ENCODE measurements around the gene MUC5B. TPM values are rescaled to one million over a fixed set of nuclear protein-coding genes. Genes with fewer than 3 reads are reported as not detected.

Gene MUC5B
- total and polyA plus RNA-seq, 2 of the 13 experiments (the other 11 are each of a cell fraction or from before 2014, with no cell fraction given) = 0.01 TPM; not detected in 1

GRCh38 chr11:1218256-1218787, 4.5 kb upstream of the MUC5B start:
- Histone ChIP-seq H3K9me3 (ENCODE audit: low read length) (no peaks in the 10 kb centered on the region), H3K27me3 (ENCODE audit: control insufficient read depth in 1 of 2, insufficient read depth in 2 of 2, low read length in 2 of 2) (peaks cover 17 to 66% of the 10 kb centered on the region in 2 experiments), H3K27ac (ENCODE audit: extremely low read length, insufficient read depth, low read length) (no peak overlapping the region), H3K4me1 (ENCODE audit: insufficient read depth, low read length) (peaks cover 36% of the 10 kb centered on the region), H3K9ac (ENCODE audit: insufficient read depth, low read depth, low read length) (no peak overlapping the region), H3K4me3 (replicated peaks in 1 of 3; ENCODE audit: insufficient read depth in 1 of 3, low read depth in 2 of 3, low read length in 3 of 3) (no peak overlapping the region), H3K36me3 (replicated peaks in 1 of 2; ENCODE audit: control insufficient read depth in 1 of 2, insufficient read depth in 2 of 2, low read length in 2 of 2) (no peaks in the 10 kb centered on the region), H2AFZ (ENCODE audit: low read length) (no peak overlapping the region), H3K4me2 (ENCODE audit: low read depth, low read length) (no peak overlapping the region), H4K20me1 (ENCODE audit: insufficient read depth, low read length) (peaks cover 13% of the 10 kb centered on the region; the same call in 1 of the 2 replicates), H3K79me2 (ENCODE audit: insufficient read depth, low read length) (no peaks in the 10 kb centered on the region)
- intact Hi-C loops (cut with micrococcal nuclease; ENCODE audit: unreplicated experiment) (no loop called here), in situ Hi-C loops (cut with HindIII; ENCODE audit: extremely low pct_ligation_motif_present, low pct_unique_long_range_greater_than_20kb) (no loop called here)
- ATAC-seq (no peak), DNase-seq (ENCODE audit: low spot score) (no peak), FAIRE-seq (no peak)
- POLR2A ChIA-PET = no interaction called here
- no TSS peak for BruUV-seq (replicated peaks)
- CTCF ChIA-PET (ENCODE audit: low intra/inter-chr PET ratio, low total read pairs) = no interaction called here
- 25% methylated on average over 11 of the region's 15 CpGs for WGBS (ENCODE audit: low lambda C conversion rate)
- TF ChIP-seq EZH2 (conservative IDR thresholded peaks at IDR 0.05; ENCODE audit: low read depth, low read length) (no peak), FIP1L1 (IDR thresholded peaks at IDR 0.05; ENCODE audit: borderline replicate concordance, insufficient read depth, low read depth, low read length) (no peak), ZNF264 (CRISPR knock-in tag; IDR thresholded peaks at IDR 0.05) (no peak), ZSCAN29 (CRISPR knock-in tag; conservative IDR thresholded peaks at IDR 0.05) (no peak), ZNF20 (CRISPR knock-in tag; IDR thresholded peaks at IDR 0.05) (no peak), MAFK (conservative IDR thresholded peaks at IDR 0.05 in 1 of 2, IDR thresholded peaks at IDR 0.05 in 1 of 2; ENCODE audit: low read length in 2 of 2) (no peak), ARHGAP35 (CRISPR knock-in tag; IDR thresholded peaks at IDR 0.05; ENCODE audit: borderline replicate concordance) (no peak), PHF20 (CRISPR knock-in tag; IDR thresholded peaks at IDR 0.05) (no peak), THAP9 (CRISPR knock-in tag; IDR thresholded peaks at IDR 0.05; ENCODE audit: borderline replicate concordance) (no peak), ATF7 (IDR thresholded peaks at IDR 0.05) (no peak), ATF7 (CRISPR knock-in tag; IDR thresholded peaks at IDR 0.05) (no peak), PRDM4 (CRISPR knock-in tag; IDR thresholded peaks at IDR 0.05; ENCODE audit: borderline replicate concordance) (no peak)

All from HepG2 (cell line).